NCI-H2107 treated with DMSO at 0.1 percent for 48 hours (cell line): Measurements from ENCODE around the gene EXOC3L4.
A peak's percentile ranks its signal among the peaks of the same experiment; 100 is the strongest.
"Not testable (repeated sequence)": the region's sequence is repeated elsewhere in the genome, so short reads cannot be mapped to it uniquely, and the experiment has no call there.

Experiments used
- DNase-seq: peaks from one replicate; lab custom pipeline; 2025; ENCODE audit not compliant: unreplicated experiment; lab: John Stamatoyannopoulos, UW

EXOC3L4 gene

GRCh38 chr14:103104654-103105452 lies 10.3 kb downstream of the EXOC3L4 start:
- DNase-seq = peak; percentile 83

DNA sequence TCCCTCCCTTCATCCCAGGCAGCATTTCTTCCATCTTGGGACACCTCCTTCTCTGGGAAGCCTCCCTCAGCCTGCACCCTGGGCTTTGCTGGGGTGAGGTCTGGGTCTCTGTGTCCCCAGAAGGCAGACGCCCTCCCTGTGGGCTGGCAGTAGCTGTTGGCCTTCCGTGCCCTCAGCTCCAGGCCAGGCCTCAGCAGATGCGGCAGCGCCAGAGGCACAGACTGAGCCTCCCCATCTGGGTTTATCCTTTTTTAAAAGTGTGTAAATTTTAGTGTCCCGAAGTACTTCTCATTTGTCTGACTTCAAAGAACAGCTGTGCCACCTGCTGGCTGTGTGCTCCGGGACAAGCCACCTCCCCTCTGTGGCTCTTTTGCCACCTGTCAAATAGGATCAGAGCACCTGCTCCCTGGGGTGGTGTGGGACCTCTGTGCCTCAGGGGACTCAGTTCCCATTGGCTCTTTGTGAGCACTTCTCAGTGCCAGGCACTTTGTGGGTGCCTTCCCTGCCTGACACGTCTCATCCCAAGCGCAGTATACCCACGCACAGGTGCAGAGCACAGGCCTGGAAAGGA lies 11.1 kb downstream of the EXOC3L4 start:
- DNase-seq = peak; percentile 97

GRCh38 chr14:103107455-103107854 lies 12.9 kb downstream of the EXOC3L4 start:
- DNase-seq = no peak

GRCh38 chr14:103107941-103108748 lies 13.6 kb downstream of the EXOC3L4 start:
- DNase-seq = no peak

DNA sequence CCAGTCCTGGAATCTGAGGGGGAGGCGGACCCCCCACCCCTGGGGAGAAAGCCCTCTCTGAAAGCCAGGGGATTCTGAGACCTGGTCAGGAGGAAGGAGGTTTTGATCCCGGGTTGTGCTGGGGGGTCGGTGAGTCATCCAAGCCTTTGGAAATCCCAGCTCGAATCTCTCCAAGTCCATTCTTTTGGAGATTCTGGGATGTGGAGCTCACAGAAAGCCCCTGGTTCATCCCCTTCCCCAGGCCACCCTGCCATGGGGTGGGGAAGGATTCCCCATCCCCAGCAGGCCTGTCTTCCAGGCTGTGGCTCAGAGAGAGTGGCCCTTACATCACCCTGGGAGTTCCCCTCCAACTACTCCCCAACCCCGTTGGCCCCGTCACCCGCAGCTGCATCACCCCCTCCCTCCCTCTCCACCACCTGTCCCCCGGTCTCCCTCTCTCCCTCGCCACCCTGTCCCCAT lies 14.3 kb downstream of the EXOC3L4 start:
- DNase-seq = peak; percentile 64

DNA sequence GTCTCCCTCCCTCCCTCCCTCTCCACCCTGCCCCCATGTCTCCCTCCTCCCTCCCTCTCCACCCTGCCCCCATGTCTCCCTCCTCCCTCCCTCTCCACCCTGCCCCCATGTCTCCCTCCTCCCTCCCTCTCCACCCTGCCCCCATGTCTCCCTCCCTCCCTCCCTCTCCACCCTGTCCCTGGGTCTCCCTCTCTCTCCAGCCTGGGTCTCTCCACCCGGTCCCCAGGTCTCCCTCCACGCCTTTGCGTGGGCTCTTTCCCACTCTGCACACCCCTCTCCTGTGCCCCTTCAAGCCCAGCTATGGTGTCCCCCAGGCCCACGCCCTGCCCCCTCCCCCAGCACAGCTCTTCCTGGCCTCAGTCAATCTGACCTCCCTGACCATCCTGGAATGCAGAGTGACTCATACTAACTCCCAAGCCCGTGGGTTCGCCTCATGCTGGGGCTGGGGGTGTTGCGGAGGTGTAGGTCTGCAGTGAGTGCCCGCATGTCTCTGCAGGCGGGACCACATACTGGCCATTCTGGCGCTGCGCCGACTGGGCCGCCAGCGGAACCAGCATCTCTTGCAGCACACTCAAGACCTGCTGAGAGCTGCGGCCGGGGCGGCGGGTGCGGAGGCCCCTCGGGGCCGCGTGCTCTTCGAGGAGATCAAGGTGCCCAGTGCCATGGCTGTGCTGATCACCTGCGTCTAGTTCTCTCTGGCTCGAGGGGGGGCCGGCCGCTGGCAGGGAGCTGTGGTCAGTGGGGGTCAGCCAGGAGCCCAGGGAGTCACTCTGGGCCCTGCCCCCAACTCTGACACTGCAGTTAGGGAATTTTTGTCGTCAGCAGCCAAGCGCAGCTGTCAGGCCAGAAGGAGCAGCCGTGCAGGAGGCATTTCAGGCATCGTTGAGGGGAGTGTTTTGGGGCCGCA lies 15.3 kb downstream of the EXOC3L4 start:
- peak; percentile 28 for DNase-seq

GRCh38 chr14:103110681-103111231 lies 16.2 kb downstream of the EXOC3L4 start:
- peak; percentile 90 for DNase-seq

GRCh38 chr14:103111232-103111868 lies 16.8 kb downstream of the EXOC3L4 start:
- no peak for DNase-seq

DNA sequence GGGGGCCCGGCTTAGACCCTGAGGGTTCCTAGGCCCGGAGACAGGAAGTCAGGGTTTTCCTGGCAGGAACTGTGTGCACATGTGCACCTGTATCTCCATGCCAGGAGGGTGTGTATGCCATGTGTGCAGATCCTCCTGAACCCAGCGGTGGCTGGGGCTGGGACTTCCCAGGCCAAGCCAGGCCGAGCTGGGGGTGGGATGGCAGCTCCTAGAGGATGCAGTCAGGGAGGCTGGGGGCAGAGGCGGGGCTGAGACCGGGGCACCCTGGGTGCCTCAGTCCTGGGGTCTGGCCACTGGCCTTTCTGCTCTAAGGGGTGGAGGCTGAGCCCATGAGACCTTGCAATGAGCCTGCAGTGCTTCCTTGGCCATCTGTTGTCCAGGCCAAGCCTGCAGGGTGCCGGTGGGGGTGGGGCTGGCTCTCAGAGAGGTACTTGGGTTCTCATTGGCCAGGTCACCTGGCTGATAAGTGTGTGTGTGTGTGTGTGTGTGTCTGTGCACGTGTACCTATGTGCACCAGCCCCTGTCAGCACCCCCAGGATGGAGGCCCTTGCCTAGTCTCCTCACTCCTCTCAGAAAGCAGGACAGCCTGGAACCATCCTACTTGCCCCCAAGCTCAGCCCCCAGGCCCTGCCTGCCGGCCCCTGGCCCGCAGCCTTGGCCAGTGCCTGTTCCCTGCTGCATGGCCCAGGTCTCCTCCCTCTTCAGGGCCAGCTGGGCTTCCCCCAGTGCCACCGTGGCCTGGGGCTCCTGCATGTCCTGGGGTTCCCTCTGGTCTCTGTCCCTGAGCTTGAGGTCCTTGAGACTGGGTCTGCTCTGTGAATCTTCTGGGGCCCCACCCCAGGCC lies 18.1 kb downstream of the EXOC3L4 start:
- DNase-seq = no peak

DNA sequence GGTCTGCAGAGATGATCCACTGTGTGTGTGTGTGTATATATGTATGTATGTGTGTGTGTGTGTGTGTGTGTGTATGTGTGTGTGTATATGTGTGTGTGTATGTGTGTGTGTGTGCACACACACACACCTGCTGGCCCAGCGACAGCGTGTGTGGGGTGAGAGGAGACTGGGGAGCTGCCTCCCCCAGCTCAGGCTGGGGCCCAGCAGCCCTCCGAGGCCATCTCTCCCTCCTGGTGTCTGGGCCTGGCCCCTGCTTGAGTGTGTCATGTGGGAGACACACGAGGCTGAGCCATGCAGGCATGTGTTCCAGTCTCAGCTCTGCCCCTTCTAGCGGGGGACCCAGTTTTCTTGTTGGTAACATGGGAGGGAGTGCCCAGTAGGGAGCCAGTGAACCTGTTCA lies 18.8 kb downstream of the EXOC3L4 start:
- no peak for DNase-seq

GRCh38 chr14:103113774-103114173 lies 19.2 kb downstream of the EXOC3L4 start:
- DNase-seq = no peak

- DNase-seq = not testable (repeated sequence)
Observed at GRCh38 chr14:103115086-103115679, 20.7 kb downstream of the EXOC3L4 start.

- DNase-seq = no peak
Observed at GRCh38 chr14:103115845-103116572, 21.5 kb downstream of the EXOC3L4 start.

GRCh38 chr14:103116636-103117035 lies 22.1 kb downstream of the EXOC3L4 start:
- DNase-seq = no peak

- DNase-seq = not testable (repeated sequence)
Observed at GRCh38 chr14:103117499-103117898, 23.0 kb downstream of the EXOC3L4 start.

GRCh38 chr14:103118018-103118662 lies 23.6 kb downstream of the EXOC3L4 start:
- DNase-seq = no peak

DNA sequence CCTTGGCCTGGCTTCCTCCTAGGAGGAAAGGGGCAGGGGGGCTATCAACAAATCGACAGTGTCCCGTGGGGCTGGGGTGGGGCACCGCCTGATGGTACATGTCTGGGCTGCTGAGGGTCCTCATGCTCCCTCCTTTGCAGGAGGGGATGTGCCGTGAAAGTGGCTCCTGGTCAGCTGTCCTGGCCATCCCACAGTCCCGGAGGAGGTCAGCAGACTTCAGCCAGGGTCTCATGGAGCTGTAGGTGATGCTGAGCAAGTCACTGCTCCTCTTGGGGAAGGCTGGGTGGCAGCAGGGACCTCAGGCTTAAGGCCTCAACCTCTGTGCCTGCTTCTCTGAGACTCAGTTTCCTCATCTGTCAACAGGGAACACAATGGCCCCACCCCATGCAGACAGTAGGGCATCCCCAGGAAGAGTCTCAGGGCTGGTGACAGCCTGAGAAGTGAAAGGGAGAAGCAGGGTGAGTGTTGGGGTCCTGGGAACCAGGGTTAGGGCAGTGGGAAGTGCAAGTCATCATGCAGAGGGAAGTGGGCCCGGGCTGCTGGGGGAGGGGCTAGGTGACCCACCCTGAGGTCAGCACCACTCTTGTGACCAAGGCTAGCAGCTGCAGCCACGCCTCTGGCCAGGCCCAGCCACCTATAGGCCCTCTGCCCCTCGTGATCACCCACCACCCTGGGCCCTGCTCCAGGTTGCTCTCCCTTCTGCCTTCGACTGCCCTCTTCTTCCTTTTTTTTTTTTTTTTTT lies 24.3 kb downstream of the EXOC3L4 start:
- no peak for DNase-seq
